Nephron (organoid): ENCODE measurements around the gene EZR.

Experiments used
- H3K27ac Mint-ChIP-seq, 3 experiments: 2 replicates each; pipeline ENCODE4 v1.8.0; 2020; ENCODE audit warnings: mixed read lengths in 3 of 3, mild to moderate bottlenecking in 2 of 3, moderate library complexity in 1 of 3
- H3K27me3 Mint-ChIP-seq: 2 replicates; pipeline ENCODE4 v1.8.0; 2021; ENCODE audit warnings: low read depth, mild to moderate bottlenecking, moderate library complexity, mixed read lengths
- H3K36me3 Mint-ChIP-seq: 2 replicates; pipeline ENCODE4 v1.8.0; 2020; ENCODE audit warnings: low read depth, mixed read lengths
- H3K4me1 Mint-ChIP-seq: 2 replicates; pipeline ENCODE4 v1.8.0; 2020; ENCODE audit warnings: mixed read lengths
- H3K4me3 Mint-ChIP-seq, 3 experiments: 2 replicates each; pipeline ENCODE4 v1.8.0; 2020; ENCODE audit warnings: mild to moderate bottlenecking in 3 of 3, mixed read lengths in 3 of 3, moderate library complexity in 2 of 3
- H3K9me3 Mint-ChIP-seq: 2 replicates; pipeline ENCODE4 v1.8.0; 2020; ENCODE audit warnings: mixed read lengths
- TF ChIP-seq, protein P1 (sequence below), 3 experiments: fragments of 200-600 bp; sonication (generic); IDR thresholded peaks; one replicate each; pipeline ENCODE4 v1.5.0; 2021; ENCODE audit warnings: antibody characterized with exemption in 3 of 3; ENCODE audit not compliant: unreplicated experiment in 3 of 3

EZR gene

GRCh38 chr6:158767709-158768108 lies 51.5 kb downstream of the EZR start:
- no peak overlapping the region for H3K4me3 Mint-ChIP-seq
- H3K36me3 Mint-ChIP-seq = peaks cover 68% of the 10 kb centered on the region
- H3K27ac Mint-ChIP-seq = peak overlapping the region in 2 of 3 experiments; percentile 10 to 66
- H3K4me1 Mint-ChIP-seq = peaks cover 52% of the 10 kb centered on the region
- no peaks in the 10 kb centered on the region for H3K27me3 Mint-ChIP-seq
- TF ChIP-seq, protein P1, sequence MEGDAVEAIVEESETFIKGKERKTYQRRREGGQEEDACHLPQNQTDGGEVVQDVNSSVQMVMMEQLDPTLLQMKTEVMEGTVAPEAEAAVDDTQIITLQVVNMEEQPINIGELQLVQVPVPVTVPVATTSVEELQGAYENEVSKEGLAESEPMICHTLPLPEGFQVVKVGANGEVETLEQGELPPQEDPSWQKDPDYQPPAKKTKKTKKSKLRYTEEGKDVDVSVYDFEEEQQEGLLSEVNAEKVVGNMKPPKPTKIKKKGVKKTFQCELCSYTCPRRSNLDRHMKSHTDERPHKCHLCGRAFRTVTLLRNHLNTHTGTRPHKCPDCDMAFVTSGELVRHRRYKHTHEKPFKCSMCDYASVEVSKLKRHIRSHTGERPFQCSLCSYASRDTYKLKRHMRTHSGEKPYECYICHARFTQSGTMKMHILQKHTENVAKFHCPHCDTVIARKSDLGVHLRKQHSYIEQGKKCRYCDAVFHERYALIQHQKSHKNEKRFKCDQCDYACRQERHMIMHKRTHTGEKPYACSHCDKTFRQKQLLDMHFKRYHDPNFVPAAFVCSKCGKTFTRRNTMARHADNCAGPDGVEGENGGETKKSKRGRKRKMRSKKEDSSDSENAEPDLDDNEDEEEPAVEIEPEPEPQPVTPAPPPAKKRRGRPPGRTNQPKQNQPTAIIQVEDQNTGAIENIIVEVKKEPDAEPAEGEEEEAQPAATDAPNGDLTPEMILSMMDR (IDR thresholded peaks at IDR 0.05; ENCODE audit: unreplicated experiment in 3 of 3) = no peak
- H3K9me3 Mint-ChIP-seq = no peaks in the 10 kb centered on the region

- Mint-ChIP-seq H3K4me1 (peaks cover 53% of the 10 kb centered on the region), H3K36me3 (peaks cover 62% of the 10 kb centered on the region), H3K27ac (peak overlapping the region in 2 of 3 experiments; percentile 65 to 66), H3K9me3 (no peaks in the 10 kb centered on the region), H3K27me3 (no peaks in the 10 kb centered on the region), H3K4me3 (no peak overlapping the region)
- TF ChIP-seq, protein P1 (IDR thresholded peaks at IDR 0.05; ENCODE audit: unreplicated experiment in 3 of 3) = no peak
Measured at GRCh38 chr6:158766621-158767455, 52.3 kb downstream of the EZR start.

DNA sequence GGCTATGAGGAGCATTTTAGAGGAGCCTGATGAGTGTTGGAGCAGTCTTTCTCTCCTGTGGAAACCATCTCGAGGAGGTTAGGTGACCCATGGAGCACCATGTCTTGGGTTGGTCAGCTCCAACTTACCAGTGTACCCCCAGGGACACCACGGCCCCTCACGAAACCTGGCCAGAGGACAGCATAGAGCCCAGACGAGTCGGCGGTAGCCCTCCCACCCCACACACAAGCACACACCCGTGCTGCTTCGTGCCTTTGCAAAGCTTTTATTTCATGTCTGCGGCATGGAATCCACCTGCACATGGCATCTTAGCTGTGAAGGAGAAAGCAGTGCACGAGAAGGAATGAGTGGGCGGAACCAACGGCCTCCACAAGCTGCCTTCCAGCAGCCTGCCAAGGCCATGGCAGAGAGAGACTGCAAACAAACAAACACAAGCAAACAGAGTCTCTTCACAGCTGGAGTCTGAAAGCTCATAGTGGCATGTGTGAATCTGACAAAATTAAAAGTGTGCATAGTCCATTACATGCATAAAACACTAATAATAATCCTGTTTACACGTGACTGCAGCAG lies 53.6 kb downstream of the EZR start:
- H3K9me3 Mint-ChIP-seq = no peaks in the 10 kb centered on the region
- no peaks in the 10 kb centered on the region for H3K27me3 Mint-ChIP-seq
- peak overlapping the region in 1 of 3 experiments; percentile 17 for H3K27ac Mint-ChIP-seq
- H3K36me3 Mint-ChIP-seq = peaks cover 54% of the 10 kb centered on the region
- TF ChIP-seq, protein P1 (IDR thresholded peaks at IDR 0.05; ENCODE audit: unreplicated experiment in 3 of 3) = no peak
- H3K4me3 Mint-ChIP-seq = no peak overlapping the region
- peaks cover 46% of the 10 kb centered on the region for H3K4me1 Mint-ChIP-seq

- H3K4me3 Mint-ChIP-seq = no peak overlapping the region
- no peak overlapping the region for H3K27ac Mint-ChIP-seq
- H3K36me3 Mint-ChIP-seq = peaks cover 48% of the 10 kb centered on the region
- peaks cover 42% of the 10 kb centered on the region for H3K4me1 Mint-ChIP-seq
- no peaks in the 10 kb centered on the region for H3K27me3 Mint-ChIP-seq
- no peaks in the 10 kb centered on the region for H3K9me3 Mint-ChIP-seq
- TF ChIP-seq, protein P1 (IDR thresholded peaks at IDR 0.05; ENCODE audit: unreplicated experiment in 3 of 3) = no peak
Measured at GRCh38 chr6:158764926-158765325, 54.2 kb downstream of the EZR start.

- peaks cover 42% of the 10 kb centered on the region for H3K36me3 Mint-ChIP-seq
- H3K4me1 Mint-ChIP-seq = peaks cover 38% of the 10 kb centered on the region
- no peaks in the 10 kb centered on the region for H3K9me3 Mint-ChIP-seq
- TF ChIP-seq, protein P1 (IDR thresholded peaks at IDR 0.05; ENCODE audit: unreplicated experiment in 3 of 3) = no peak
- H3K27me3 Mint-ChIP-seq = no peaks in the 10 kb centered on the region
- peak overlapping the region in 2 of 3 experiments; percentile 29 to 67 for H3K27ac Mint-ChIP-seq
- no peak overlapping the region for H3K4me3 Mint-ChIP-seq
Measured at GRCh38 chr6:158764183-158764849, 54.9 kb downstream of the EZR start.
